Sigmoid colon (tissue), 4 donors: ENCODE data around the gene SCRN1.

Experiments used
- CTCF ChIP-seq, 4 experiments: fragments of 450-650 bp in 3 of 4; fragments of 200-600 bp in 1 of 4; IDR thresholded peaks; one replicate each; pipeline ENCODE4 v1.5.1; 2016 to 2019; ENCODE audit warnings: antibody characterized with exemption in 4 of 4, mild to moderate bottlenecking in 3 of 4, moderate library complexity in 2 of 4
- EP300 ChIP-seq, 4 donors: sonication (generic); formaldehyde crosslinking; IDR thresholded peaks; one replicate each; pipeline ENCODE4 v1.6.1; 2017; ENCODE audit warnings: antibody characterized with exemption in 4 of 4
- POLR2A ChIP-seq, 2 donors: fragments of 450-650 bp; IDR thresholded peaks; one replicate each; pipeline ENCODE4 v1.6.1; 2016; ENCODE audit warnings: antibody characterized with exemption in 2 of 2, mild to moderate bottlenecking in 2 of 2, moderate library complexity in 2 of 2
- POLR2AphosphoS5 ChIP-seq, 4 donors: sonication (generic); formaldehyde crosslinking; IDR thresholded peaks; one replicate each; pipeline ENCODE4 v1.6.1; 2017; ENCODE audit warnings: antibody characterized with exemption in 4 of 4

- TF ChIP-seq EP300 (IDR thresholded peaks at IDR 0.05): no peak
- no peak for TF ChIP-seq CTCF (IDR thresholded peaks at IDR 0.05)
- no peak for TF ChIP-seq POLR2A (IDR thresholded peaks at IDR 0.05)
- no peak for TF ChIP-seq POLR2AphosphoS5 (IDR thresholded peaks at IDR 0.05)
Measured at GRCh38 chr7:30022991-30023390, 33.4 kb upstream of the SCRN1 start.
